OCI-LY7 (cell line): ENCODE results near the gene NBEA. TPM values are rescaled to one million over a fixed set of nuclear protein-coding genes. Genes with fewer than 3 reads are reported as not detected.

Experiments used
- BruUV-seq: library from RNA; stranded (reverse); fragments of 400-500 nt; replicated peaks from 2 replicates; lab custom pipeline; 2021; lab: Mats Ljungman, UMichigan
- CTCF ChIA-PET: fragments of 300-600 bp; sonication (Branson Sonifier 250); formaldehyde crosslinking; loops from one replicate; lab custom pipeline; 2022; ENCODE audit warnings: antibody characterized with exemption; ENCODE audit not compliant: unreplicated experiment; lab: Charles Lee
- POLR2A ChIA-PET: fragments of 300-600 bp; sonication (Branson Sonifier 250); formaldehyde crosslinking; loops from one replicate; lab custom pipeline; 2022; ENCODE audit warnings: antibody characterized with exemption; lab: Charles Lee
- DNase-seq: peaks from one replicate; pipeline ENCODE4 v3.0.0-alpha.2; 2015; ENCODE audit warnings: low spot score
- H2AFZ ChIP-seq: fragments of 200-600 bp; sonication (generic), shearing (Covaris generic); 2 replicates; pipeline ENCODE4 v1.6.1; 2014; ENCODE audit warnings: mild to moderate bottlenecking, antibody characterized with exemption, low read length, moderate library complexity
- H3K27ac ChIP-seq: fragments of 200-600 bp; sonication (generic); 2 replicates; pipeline ENCODE4 v1.5.1; 2014; ENCODE audit warnings: mixed run types, low read depth, mild to moderate bottlenecking, moderate library complexity, low read length, inconsistent platforms; ENCODE audit not compliant: poor library complexity, severe bottlenecking
- H3K36me3 ChIP-seq: fragments of 200-600 bp; sonication (generic); 2 replicates; pipeline ENCODE4 v1.6.1; 2014; ENCODE audit warnings: mild to moderate bottlenecking, antibody characterized with exemption, low read length, moderate library complexity, mixed read lengths; ENCODE audit not compliant: insufficient read depth
- H3K4me1 ChIP-seq: fragments of 200-600 bp; sonication (generic); 2 replicates; pipeline ENCODE4 v1.5.1; 2014; ENCODE audit warnings: mild to moderate bottlenecking, low read length; ENCODE audit not compliant: insufficient read depth, poor library complexity, severe bottlenecking
- H3K4me2 ChIP-seq: fragments of 200-600 bp; sonication (generic); 2 replicates; pipeline ENCODE4 v1.6.1; 2014; ENCODE audit warnings: mild to moderate bottlenecking, low read length
- H3K4me3 ChIP-seq: fragments of 200-600 bp; sonication (generic); 2 replicates; pipeline ENCODE4 v1.5.1; 2014; ENCODE audit warnings: mild to moderate bottlenecking, low read depth, low read length; ENCODE audit not compliant: poor library complexity, severe bottlenecking
- H3K79me2 ChIP-seq: fragments of 200-600 bp; sonication (generic); 2 replicates; pipeline ENCODE4 v1.6.1; 2016; ENCODE audit warnings: low read depth, mild to moderate bottlenecking, low read length, moderate library complexity, mixed read lengths; ENCODE audit not compliant: insufficient read depth
- H3K9me2 ChIP-seq: fragments of 200-600 bp; sonication (generic); 2 replicates; pipeline ENCODE4 v1.6.1; 2016; ENCODE audit warnings: mild to moderate bottlenecking, low read length, mixed read lengths; ENCODE audit not compliant: insufficient read depth
- H3K9me3 ChIP-seq: fragments of 200-600 bp; sonication (generic); 2 replicates; pipeline ENCODE4 v1.6.1; 2014; ENCODE audit warnings: mild to moderate bottlenecking, mixed run types, low read length, mixed read lengths
- H4K20me1 ChIP-seq: fragments of 200-600 bp; sonication (generic); 2 replicates; pipeline ENCODE4 v1.6.1; 2014; ENCODE audit warnings: mild to moderate bottlenecking, antibody characterized with exemption, low read length, moderate library complexity, mixed read lengths; ENCODE audit not compliant: insufficient read depth
- EZH2phosphoT487 ChIP-seq: fragments of 200-600 bp; sonication (generic); IDR thresholded peaks from 2 replicates; pipeline ENCODE4 v1.6.1; 2018; ENCODE audit warnings: low read depth, borderline replicate concordance, mild to moderate bottlenecking, mixed run types, antibody characterized with exemption, low read length, moderate library complexity, mixed read lengths
- intact Hi-C: fragments of 100-400 bp; cut with micrococcal nuclease; formaldehyde crosslinking; loops from one replicate; pipeline ENCODE4 v1.10.0; 2022; ENCODE audit not compliant: unreplicated experiment
- total RNA-seq, 2 experiments: library from RNA; depleted of rRNA in 1 of 2; stranded (reverse); fragments of >200 nt in 1 of 2; shearing (Covaris generic) in 1 of 2; gene quantifications; 2 replicates each; pipeline ENCODE4 v1.2.3, GENCODE V29; 2014 to 2022
- TF ChIP-seq, protein P1 (sequence below): fragments of 200-600 bp; sonication (generic); conservative IDR thresholded peaks from 2 replicates; pipeline ENCODE4 v1.5.1; 2014; ENCODE audit warnings: mild to moderate bottlenecking, antibody characterized with exemption, low read length, moderate library complexity, mixed read lengths

NBEA gene
- total RNA-seq, 2 experiments from 2014 or later: 3.6 to 11.0 TPM

DNA sequence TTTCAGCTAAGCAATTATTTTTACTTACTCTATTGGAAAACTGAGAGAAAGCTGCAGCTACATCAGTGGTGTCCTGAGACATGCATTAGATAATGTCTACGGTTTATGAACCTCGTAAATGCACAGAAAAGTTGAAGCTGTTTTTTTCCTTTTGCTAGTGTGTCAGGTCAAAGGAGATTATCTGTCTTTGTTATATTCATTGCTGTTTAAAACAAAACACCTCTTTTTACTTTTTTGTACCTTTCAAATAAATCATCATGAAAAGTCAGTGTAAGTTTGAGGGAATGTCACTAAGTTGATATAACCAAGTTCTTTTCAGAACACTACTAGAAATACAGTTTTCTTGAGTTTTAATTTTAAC, 2.2 kb downstream of the NBEA start:
- Histone ChIP-seq H3K79me2 (peaks cover 17% of the 10 kb centered on the region), H3K27ac (no peak overlapping the region), H3K9me2 (no peaks in the 10 kb centered on the region), H2AFZ (no peak overlapping the region), H3K36me3 (no peaks in the 10 kb centered on the region), H3K4me2 (peak overlapping the region; percentile 80), H3K4me3 (peak overlapping the region; percentile 96), H3K4me1 (peaks cover 33% of the 10 kb centered on the region), H4K20me1 (peaks cover 5% of the 10 kb centered on the region; the same call in 1 of the 2 replicates), H3K9me3 (no peaks in the 10 kb centered on the region)
- TF ChIP-seq, protein P1, sequence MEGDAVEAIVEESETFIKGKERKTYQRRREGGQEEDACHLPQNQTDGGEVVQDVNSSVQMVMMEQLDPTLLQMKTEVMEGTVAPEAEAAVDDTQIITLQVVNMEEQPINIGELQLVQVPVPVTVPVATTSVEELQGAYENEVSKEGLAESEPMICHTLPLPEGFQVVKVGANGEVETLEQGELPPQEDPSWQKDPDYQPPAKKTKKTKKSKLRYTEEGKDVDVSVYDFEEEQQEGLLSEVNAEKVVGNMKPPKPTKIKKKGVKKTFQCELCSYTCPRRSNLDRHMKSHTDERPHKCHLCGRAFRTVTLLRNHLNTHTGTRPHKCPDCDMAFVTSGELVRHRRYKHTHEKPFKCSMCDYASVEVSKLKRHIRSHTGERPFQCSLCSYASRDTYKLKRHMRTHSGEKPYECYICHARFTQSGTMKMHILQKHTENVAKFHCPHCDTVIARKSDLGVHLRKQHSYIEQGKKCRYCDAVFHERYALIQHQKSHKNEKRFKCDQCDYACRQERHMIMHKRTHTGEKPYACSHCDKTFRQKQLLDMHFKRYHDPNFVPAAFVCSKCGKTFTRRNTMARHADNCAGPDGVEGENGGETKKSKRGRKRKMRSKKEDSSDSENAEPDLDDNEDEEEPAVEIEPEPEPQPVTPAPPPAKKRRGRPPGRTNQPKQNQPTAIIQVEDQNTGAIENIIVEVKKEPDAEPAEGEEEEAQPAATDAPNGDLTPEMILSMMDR: no peak
- no peak for TF ChIP-seq EZH2phosphoT487
- ChIA-PET POLR2A (interaction anchor here (0.7 to 1.5 kb wide), 3 partner anchors 15 to 685 kb away, joined by 3 to 8 read pairs (median 3); no protein-coding TSS in a partner anchor), CTCF (no interaction called here)
- intact Hi-C loops: no loop called here
- no peak for DNase-seq
- BruUV-seq: no TSS peak

DNA sequence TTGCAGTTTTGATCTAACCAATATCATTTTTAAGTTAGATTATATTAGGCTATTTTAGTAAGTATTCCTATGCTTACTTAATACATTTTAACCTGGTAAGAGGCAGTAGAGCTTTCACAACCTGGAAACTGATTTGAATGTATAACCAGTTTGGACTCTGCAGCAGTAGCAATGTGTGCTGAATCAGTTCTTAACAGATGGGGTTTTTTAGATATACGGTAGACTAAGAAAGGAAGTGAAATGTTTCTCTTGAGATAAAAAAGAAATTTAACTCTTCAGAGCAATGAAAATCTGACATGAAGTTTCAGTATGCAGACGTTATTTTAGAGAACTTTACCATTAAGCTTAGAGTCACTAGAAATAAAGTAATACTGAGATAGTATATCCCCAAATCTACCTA, 2.7 kb downstream of the NBEA start:
- TSS peak; percentile 29 for BruUV-seq
- no peaks in the 10 kb centered on the region for H3K9me2 ChIP-seq
- TF ChIP-seq EZH2phosphoT487: no peak
- TF ChIP-seq, protein P1: no peak
- H2AFZ ChIP-seq: no peak overlapping the region
- intact Hi-C loops: no loop called here
- peak; percentile 28 for DNase-seq
- H3K79me2 ChIP-seq: peaks cover 17% of the 10 kb centered on the region
- H3K36me3 ChIP-seq: no peaks in the 10 kb centered on the region
- peaks cover 33% of the 10 kb centered on the region for H3K4me1 ChIP-seq
- no peaks in the 10 kb centered on the region for H3K9me3 ChIP-seq
- peak overlapping the region; percentile 96 for H3K4me3 ChIP-seq
- no peak overlapping the region for H3K27ac ChIP-seq
- ChIA-PET POLR2A (interaction anchor here (0.7 to 1.5 kb wide), 3 partner anchors 15 to 685 kb away, joined by 3 to 8 read pairs (median 3); no protein-coding TSS in a partner anchor), CTCF (no interaction called here)
- H3K4me2 ChIP-seq: peak overlapping the region; percentile 80
- H4K20me1 ChIP-seq: peaks cover 5% of the 10 kb centered on the region; the same call in 1 of the 2 replicates

- Histone ChIP-seq H2AFZ (no peak overlapping the region), H3K4me1 (no peaks in the 10 kb centered on the region), H3K79me2 (peaks cover 3% of the 10 kb centered on the region), H3K9me3 (no peaks in the 10 kb centered on the region; the same call in 1 of the 2 replicates), H3K9me2 (no peaks in the 10 kb centered on the region), H3K4me2 (no peak overlapping the region), H3K27ac (no peak overlapping the region), H3K36me3 (no peaks in the 10 kb centered on the region), H4K20me1 (no peaks in the 10 kb centered on the region), H3K4me3 (no peak overlapping the region)
- CTCF ChIA-PET: no interaction called here
- no peak for DNase-seq
- POLR2A ChIA-PET: interaction anchor here (1.2 kb wide), 1 partner anchor 60 kb away, joined by 3 read pairs; no protein-coding TSS in a partner anchor
- no TSS peak for BruUV-seq
- TF ChIP-seq, protein P1: no peak
- no peak for TF ChIP-seq EZH2phosphoT487
- intact Hi-C loops: no loop called here
Observed at GRCh38 chr13:34951528-34951927, 9.5 kb downstream of the NBEA start.
